Measurements from ENCODE around the gene IDH3A. TPM values are rescaled to one million over a fixed set of nuclear protein-coding genes. Genes with fewer than 3 reads are reported as not detected.

The IDH3A gene
- total and polyA plus RNA-seq, 12 donors: 110 to 509 (median 450) TPM

DNA sequence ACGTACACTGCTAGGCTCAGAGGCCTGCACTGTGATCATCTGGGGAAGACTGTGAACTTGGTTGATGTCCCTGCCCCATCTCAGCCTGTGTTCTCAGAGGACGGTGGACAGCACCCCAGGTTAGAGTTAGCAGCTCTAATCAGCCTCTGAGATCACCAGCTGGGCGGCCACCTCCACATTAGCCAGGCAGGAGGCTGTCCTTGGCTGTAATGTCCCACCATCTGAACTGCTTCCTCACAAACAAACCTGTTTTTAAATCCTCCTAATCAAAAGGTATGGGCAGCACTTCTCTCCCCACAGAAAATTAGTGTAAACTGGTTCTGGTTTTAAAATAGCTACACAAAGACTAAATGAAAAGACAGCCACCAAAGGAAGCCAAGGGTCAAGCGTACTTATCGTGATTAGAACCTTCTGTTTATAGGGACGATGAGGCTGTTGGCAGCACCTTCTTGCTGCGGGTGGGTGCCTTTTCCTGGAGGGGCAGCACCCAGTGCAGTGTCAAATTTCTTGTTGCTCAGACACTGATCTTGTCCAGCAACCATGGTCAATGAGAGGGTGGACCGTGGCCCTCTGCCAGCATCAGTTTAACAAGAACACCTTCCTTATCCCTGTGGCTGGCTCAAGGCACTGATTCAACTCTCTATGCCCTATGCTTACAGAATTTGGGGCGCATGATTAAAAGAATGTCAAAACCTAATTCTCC, 60.6 kb downstream of the IDH3A start:
- TF ChIP-seq, protein P1, sequence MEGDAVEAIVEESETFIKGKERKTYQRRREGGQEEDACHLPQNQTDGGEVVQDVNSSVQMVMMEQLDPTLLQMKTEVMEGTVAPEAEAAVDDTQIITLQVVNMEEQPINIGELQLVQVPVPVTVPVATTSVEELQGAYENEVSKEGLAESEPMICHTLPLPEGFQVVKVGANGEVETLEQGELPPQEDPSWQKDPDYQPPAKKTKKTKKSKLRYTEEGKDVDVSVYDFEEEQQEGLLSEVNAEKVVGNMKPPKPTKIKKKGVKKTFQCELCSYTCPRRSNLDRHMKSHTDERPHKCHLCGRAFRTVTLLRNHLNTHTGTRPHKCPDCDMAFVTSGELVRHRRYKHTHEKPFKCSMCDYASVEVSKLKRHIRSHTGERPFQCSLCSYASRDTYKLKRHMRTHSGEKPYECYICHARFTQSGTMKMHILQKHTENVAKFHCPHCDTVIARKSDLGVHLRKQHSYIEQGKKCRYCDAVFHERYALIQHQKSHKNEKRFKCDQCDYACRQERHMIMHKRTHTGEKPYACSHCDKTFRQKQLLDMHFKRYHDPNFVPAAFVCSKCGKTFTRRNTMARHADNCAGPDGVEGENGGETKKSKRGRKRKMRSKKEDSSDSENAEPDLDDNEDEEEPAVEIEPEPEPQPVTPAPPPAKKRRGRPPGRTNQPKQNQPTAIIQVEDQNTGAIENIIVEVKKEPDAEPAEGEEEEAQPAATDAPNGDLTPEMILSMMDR (IDR thresholded peaks at IDR 0.05): no peak
- Histone ChIP-seq H3K4me3 (no peak overlapping the region), H3K36me3 (no peaks in the 10 kb centered on the region), H3K27me3 (peaks cover 0 to 9% (median 0%) of the 10 kb centered on the region in 7 donors), H3K4me1 (peaks cover 13 to 56% (median 42%) of the 10 kb centered on the region in 9 donors), H3K9me3 (no peaks in the 10 kb centered on the region), H3K27ac (peak overlapping the region in 9 of 10 donors; percentile 5 to 72 (median 36))
- DNase-seq: peak in 1 of 2 donors; percentile 48
- peak in 2 of 8 donors; percentile 7 to 32 for ATAC-seq
- WGBS, 2 donors: 45 to 49% methylated on average over 9 of the region's 9 CpGs
- intact Hi-C loops (cut with DNase I): no loop called here

DNA sequence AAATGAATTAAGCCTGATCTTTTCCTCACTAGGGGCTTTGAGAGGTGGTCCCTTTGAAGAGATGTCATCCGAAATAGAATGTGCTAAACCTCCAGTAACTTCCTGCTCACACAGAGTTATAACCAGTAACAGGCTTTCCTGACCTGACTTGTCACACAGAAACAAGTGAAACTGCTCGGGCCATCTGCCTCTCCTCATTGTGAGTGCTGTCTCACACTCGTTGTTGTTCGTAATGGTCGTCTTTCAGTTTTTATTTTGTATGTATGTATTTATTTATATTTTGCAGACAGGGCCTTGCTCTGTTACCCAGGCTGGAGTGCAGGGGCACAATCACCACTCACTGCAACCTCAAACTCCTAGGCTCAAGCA, 61.2 kb downstream of the IDH3A start:
- TF ChIP-seq, protein P1 (IDR thresholded peaks at IDR 0.05): no peak
- intact Hi-C loops (cut with DNase I): no loop called here
- H3K27ac ChIP-seq: peak overlapping the region in 7 of 10 donors; percentile 24 to 72 (median 47)

DNA sequence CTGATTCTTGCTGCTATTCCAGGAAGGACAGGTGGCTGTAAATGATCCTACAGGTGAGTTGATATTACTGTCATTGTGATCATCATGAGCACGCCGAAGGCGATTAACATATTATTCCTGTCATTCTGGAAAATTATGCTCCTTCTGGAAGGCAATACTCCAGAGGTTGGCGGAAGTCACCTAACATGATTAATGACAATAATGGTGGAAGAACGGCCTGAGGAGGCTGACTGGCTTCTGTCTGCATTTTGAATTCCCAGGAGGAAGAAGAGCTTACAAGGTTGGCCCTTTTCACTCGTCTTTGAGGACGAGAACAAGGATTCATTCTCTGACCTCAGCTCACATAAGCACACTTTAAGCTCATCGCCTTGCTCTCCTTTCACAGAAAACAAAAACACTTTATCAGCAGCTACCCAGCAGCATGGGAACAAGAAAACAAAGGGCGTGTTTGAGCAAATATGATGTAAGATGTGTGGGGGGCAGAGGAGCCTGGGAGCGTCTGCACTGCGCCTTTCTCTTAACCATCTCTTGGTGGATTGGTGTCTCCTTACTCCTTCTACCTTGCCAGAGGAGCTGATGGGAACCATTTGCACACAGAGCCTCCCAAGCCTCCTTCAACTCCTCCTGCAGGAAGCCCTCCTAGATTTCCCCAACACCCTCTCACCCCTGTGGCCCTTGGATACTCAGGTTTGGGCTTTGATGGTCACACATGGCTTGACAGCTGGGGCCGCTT, 62.2 kb downstream of the IDH3A start:
- WGBS, 2 donors: 76 to 81% methylated on average over 12 of the region's 12 CpGs
- DNase-seq (no peak), ATAC-seq (no peak)
- intact Hi-C loops (cut with DNase I): no loop called here
- Histone ChIP-seq H3K36me3 (no peaks in the 10 kb centered on the region), H3K27me3 (peaks cover 0 to 9% (median 0%) of the 10 kb centered on the region in 7 donors), H3K4me1 (peaks cover 6 to 57% (median 39%) of the 10 kb centered on the region in 9 donors), H3K27ac (no peak overlapping the region), H3K4me3 (no peak overlapping the region), H3K9me3 (no peaks in the 10 kb centered on the region)
- TF ChIP-seq, protein P1 (IDR thresholded peaks at IDR 0.05): no peak

More for the DNA sequence above, 61.2 kb downstream of the IDH3A start:
- Histone ChIP-seq H3K36me3 (no peaks in the 10 kb centered on the region), H3K4me1 (peaks cover 10 to 56% (median 37%) of the 10 kb centered on the region in 9 donors), H3K9me3 (no peaks in the 10 kb centered on the region), H3K4me3 (no peak overlapping the region), H3K27me3 (peaks cover 0 to 9% (median 0%) of the 10 kb centered on the region in 7 donors)
- WGBS, 2 donors: 45 to 50% methylated on average over 5 of the region's 5 CpGs
- no peak for DNase-seq
- no peak for ATAC-seq

DNA sequence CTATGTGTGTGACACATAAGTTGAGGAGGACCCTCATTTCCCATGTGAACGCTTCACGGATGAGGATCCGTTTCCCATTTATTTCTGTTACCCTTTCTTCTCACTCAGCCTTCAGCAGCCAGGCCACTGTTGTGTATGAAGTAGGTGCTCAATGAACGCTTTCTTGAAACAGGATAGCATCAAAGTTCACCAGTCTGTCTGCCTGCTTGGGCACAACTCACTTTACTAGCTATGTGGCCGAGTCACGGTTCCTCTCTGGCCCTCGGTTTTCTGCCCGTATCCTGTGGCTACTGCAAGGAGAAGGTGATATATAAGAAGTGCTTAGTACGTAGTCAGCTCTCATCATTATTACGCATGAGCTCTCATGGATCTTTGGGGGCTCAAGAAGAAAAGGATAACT, 62.8 kb downstream of the IDH3A start:
- no peak overlapping the region for H3K4me3 ChIP-seq
- ATAC-seq: no peak
- 86 to 97% methylated on average over 10 of the region's 10 CpGs for WGBS, 2 donors

More for the DNA sequence above, 62.8 kb downstream of the IDH3A start:
- Histone ChIP-seq H3K27ac (peak overlapping the region in 2 of 10 donors; percentile 47 to 57), H3K36me3 (no peaks in the 10 kb centered on the region), H3K27me3 (peaks cover 0 to 9% (median 0%) of the 10 kb centered on the region in 7 donors), H3K4me1 (peaks cover 2 to 57% (median 35%) of the 10 kb centered on the region in 9 donors), H3K9me3 (no peaks in the 10 kb centered on the region)
- DNase-seq: no peak
- TF ChIP-seq, protein P1 (IDR thresholded peaks at IDR 0.05): no peak
- intact Hi-C loops (cut with DNase I): no loop called here
